GM12872 (cell line): ENCODE results near the gene FAM174C.

Experiments used
- CTCF ChIP-seq: IDR thresholded peaks from 3 replicates; pipeline ENCODE4 v1.5.1; 2011; ENCODE audit warnings: low read depth, mild to moderate bottlenecking, low read length, moderate library complexity; ENCODE audit not compliant: insufficient read depth

FAM174C gene

GRCh38 chr19:1298235-1298634 lies 22.9 kb downstream of the FAM174C start:
- TF ChIP-seq CTCF = no peak

DNA sequence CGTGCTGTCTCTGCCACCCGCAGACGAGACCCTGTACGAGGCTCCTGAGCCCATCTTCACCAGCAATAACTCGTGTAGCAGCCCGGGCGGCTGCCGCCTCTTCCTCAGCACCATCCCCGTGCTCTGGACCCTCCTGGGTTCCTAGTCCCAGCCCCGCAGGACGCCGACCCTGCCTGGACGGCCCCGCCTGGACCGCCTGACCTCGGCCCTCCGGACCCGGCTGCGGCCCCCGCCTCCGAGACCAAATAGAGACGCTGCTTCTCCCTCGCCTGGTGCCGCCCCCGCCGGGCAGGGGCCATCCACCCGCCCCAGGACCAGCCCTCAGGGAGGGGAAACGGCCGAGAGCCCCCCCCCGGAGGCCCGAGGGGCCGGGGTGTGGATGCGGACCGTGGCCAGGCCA lies 24.5 kb downstream of the FAM174C start:
- TF ChIP-seq CTCF = no peak

- no peak for TF ChIP-seq CTCF
Measured at GRCh38 chr19:1300744-1301490, 25.6 kb downstream of the FAM174C start.

- TF ChIP-seq CTCF = no peak
Measured at GRCh38 chr19:1302533-1303239, 27.4 kb downstream of the FAM174C start.

GRCh38 chr19:1304197-1304924 lies 29.0 kb downstream of the FAM174C start:
- no peak for TF ChIP-seq CTCF

- TF ChIP-seq CTCF = no peak
Measured at GRCh38 chr19:1307320-1307719, 32.0 kb downstream of the FAM174C start.

GRCh38 chr19:1307755-1308303 lies 32.5 kb downstream of the FAM174C start:
- no peak for TF ChIP-seq CTCF
